Amniotic epithelial cell (primary cell): ENCODE data around the gene ACOT9.
A peak's percentile ranks its signal among the peaks of the same experiment; 100 is the strongest.
"Not testable (repeated sequence)": the region's sequence is repeated elsewhere in the genome, so short reads cannot be mapped to it uniquely, and the experiment has no call there.

ENCODE experiments used
- DNase-seq: peaks from one replicate; pipeline ENCODE4 v3.0.0-alpha.2; 2010; ENCODE audit warnings: low read depth

ACOT9 gene

DNA sequence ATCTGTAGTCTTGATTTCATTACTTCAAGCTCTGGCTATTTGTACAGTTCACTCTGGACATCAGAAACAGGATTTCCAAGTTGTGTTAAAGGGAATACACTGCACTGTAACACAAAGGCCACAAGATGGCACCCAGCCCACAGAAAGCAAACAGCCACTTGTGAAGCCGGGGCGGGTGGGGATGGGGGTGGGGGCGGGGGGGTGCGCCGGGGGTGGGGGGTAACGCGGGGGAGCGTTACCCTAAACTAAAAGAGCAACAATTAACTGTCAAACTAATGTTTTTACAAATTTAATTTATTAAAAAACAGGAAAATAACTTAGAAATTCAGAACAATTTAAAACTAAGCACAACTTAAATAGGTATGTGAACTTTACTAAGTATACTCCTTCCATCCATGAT, 48.5 kb downstream of the ACOT9 start:
- peak; percentile 46 for DNase-seq

DNA sequence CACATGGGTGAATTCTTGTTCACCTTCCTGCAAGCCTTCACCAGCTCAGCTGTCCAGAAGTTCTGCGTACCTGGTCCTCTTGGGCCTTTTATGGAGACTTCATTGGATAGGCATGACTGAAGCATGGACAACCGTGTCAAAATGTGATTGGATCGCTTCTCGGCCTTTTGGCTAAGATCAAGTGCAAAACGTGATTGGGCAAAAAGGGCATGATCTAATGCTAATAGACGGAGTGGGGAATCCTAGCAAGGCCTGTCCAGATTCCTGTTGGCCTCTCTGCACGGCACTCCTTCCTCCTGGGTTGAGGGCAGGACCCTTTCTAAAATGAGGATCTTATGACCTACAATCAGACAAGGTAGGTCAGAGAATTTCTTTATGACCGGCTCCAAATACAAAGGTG, 50.9 kb downstream of the ACOT9 start:
- DNase-seq: no peak

DNA sequence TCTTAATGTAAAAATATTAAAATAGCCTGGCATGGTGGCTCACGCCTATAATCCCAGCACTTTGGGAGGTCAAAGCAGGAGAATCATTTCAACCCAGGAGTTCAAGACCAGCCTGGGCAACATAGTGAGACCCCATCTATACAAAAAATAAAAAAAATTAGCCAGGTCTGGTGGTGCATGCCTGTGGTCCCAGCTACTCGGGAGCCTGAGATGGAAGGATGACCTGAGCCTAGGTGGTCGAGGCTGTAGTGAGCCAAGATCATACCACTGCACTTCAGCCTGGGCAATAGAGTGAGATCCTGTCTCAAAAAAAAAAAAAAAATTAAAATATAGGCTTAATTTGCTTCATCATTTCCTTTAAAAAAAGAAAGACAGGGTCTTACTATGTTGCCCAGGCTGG, 66.6 kb downstream of the ACOT9 start:
- not testable (repeated sequence) for DNase-seq

DNA sequence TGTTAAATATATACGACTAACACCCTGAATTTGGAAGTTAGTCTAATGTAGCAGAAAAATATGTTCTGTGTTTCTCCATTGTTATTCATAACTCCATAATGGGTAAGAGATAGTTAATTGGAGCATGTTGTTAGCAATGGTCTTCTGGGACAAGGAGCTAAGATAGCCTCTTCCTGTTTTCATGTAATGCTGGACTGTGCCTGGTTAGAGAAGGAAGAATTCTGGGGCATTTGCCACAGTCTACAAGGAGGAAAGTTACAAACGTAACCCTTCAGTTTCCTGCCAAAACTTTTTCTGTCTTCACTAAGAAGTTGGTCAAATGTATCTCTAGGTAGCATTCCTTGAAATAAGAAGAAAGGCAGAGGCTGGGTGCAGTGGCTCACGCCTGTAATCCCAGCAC, 70.0 kb downstream of the ACOT9 start:
- DNase-seq: no peak

DNA sequence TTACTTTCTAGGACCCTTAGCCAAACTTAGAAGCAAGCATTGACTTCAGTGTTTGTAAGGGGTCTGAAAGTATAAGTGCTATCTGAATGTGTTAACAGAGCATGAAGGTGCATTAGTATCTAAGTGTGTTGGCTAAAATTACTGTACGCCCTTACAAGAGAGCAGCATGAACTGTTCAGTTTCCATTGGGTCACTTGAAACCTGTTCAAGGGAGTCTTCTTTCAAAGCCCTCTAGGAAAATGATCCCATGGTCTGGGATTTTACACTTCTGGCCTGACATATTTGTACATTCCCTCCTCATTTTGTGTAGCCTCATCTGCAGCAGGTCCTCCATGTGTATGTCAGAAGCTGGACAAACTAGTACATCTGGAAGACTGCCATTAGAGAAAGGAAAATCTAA, 72.5 kb downstream of the ACOT9 start:
- DNase-seq: no peak

DNA sequence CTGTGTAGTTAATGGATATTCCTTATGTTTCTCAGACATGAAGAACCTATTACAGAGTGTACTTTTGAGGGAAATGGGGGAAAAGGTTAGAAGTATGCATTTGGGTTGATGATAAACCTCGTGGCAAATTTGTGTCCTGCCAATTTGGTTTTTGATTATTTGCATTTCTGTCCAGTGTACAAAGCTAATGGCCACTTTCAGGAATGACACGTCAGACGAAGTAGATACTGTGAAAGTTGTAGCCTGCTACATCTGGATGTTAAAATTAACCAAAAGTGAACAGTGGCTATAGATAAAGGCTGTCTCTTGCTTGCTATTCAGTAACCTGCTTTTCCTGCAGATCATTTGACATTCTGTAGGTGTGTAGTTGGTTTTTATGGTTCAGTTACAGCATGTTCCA, 74.7 kb downstream of the ACOT9 start:
- DNase-seq: no peak

DNA sequence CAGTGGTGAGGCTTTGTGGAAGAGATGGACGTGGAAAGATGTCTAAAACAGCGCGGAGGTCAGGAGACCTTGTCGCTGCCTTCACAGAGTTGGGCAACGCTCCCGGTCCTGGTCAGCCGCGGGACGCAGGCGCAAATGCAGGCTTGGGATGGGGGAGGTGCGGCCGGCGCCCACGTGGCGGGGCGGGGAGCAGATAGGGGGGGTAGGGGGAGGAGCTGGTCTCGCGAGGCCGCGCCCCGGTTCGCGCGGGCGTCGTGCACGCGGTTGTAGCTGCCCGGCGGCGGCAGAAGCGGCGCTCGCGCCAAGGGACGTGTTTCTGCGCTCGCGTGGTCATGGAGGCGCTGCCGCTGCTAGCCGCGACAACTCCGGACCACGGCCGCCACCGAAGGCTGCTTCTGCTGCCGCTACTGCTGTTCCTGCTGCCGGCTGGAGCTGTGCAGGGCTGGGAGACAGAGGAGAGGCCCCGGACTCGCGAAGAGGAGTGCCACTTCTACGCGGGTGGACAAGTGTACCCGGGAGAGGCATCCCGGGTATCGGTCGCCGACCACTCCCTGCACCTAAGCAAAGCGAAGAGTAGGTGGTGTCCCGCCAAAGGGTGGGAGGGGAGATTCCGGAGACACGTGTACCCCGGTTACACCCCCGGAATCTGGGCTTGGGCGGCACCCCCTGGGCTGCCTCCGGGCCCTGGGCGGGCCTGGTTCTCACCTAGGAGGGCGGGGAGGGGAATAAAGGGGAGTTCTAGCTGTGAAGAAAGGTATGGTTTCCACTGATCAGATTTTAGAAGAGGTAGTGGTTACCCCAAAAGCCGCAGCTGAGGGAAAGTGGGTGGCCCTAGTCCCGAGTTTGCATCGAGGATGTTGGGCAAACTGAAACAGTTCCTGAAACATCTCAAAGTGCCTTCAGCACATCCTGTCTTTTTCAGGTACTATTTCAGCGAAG, 75.6 kb downstream of the ACOT9 start, which contains the start of gene PRDX4:
TSS of gene PRDX4 (plus strand) at position 255 of the 939 bp plus-strand sequence. CDS start at position 333, 78 bp downstream.
- DNase-seq: peak; percentile 82

DNA sequence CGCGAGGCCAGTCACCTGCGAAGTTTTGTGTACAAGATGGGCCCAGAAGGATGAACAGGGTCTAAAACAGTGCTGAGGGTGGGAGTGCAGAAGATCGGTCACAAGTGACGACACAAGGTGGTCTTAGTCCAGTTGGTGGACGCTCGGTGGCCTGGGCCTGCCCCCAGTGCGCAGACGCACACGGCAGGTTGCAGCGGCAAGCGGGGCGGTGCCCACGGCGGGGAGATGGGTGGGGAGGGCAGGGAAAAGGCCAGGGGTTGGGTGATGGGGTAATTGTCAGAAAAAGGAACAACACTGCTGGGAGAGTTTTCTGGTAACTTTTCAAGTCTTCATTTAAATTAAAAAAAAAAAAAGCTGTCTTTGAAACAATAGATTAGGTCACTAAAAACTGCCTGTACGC, 76.8 kb downstream of the ACOT9 start:
- DNase-seq: no peak

DNA sequence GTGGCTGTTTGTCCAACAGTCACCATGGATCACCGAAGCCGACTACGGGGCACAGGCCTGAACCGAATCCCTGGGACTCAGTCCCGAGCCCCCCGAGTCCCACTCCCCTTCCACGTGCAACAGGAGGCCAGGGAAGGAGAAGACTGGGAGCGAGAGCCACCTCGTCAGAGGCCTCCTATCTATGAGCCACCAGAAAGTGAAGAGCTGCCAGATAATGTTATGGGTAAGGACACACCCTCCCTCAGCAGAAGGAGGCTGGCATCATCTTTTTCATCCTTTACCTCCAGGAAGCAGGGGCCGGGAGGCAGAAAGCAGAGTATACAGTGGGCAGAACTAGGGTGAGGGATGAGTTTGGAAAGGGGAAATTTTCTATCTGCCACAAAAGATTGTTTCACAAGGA, 78.6 kb downstream of the ACOT9 start:
- no peak for DNase-seq

DNA sequence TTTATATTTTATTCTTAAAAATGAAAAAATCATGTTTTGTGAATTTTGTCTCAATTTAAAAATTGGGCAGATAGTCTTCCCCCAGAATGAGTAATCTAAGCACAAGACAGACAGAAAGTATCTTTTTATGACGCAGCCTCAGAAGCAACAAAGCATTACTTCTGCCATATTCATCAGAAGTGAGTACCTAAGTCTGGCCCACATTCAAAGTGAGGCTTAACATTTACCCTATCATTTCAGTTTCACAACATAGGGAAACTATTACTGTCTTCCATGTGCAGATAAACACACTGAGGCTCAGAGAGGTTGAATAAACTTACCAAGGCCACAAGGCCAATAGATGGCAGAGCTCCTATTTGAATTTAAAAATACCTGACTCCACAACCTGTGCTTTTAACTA, 80.2 kb downstream of the ACOT9 start:
- peak; percentile 90 for DNase-seq

DNA sequence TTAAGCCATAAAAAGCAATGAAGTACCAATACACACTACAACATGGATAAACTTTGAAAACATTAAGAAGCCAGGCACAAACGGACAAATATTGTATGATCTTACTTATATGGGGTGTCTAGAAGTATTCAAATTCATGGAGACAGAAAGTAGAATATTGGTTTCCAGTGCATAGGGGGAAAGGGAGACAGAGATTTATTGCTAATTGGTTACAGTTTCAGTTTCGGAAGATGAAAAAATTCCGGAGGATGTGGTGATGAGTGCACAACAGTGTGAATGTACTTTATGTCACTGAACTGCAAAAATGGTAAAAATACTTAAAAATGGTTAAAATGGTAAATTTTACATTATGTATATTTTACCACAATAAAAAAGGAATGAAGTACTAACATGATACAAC, 80.9 kb downstream of the ACOT9 start:
- no peak for DNase-seq

DNA sequence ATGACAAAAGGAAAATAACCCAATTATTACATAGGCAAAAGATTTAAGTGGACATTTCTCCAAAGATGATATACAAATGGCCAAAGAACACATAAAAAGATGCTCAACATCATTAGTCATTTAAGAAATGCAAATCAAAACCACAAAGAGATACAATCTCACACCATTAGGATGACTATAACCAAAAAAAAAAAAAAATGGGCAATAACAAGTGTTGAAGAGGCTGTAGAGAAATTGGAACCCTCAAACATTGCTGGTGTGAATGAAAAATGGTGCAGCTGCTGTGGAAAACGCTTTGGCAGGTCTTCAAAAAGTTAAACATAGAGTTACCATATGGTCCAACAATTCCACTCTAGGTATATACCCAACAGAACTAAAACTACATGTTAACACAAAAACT, 81.4 kb downstream of the ACOT9 start:
- DNase-seq: no peak

DNA sequence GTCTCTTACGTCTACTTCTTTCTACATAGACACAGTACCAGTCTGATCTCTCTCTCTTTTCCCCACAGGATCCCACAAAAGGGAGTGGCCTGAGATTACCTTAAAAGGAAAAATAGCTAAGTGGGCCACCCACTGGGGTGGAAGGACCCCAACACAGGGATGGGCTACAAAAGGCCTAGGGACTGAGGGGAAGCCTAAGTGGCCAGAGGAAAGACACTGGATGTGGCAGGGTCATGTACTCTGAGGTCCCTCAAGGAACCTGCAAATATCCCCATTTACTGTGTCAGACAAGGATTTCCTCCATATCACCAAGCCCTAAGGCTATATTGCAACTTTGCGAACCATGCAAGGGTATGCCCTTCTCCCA, 82.3 kb downstream of the ACOT9 start:
- DNase-seq: no peak

DNA sequence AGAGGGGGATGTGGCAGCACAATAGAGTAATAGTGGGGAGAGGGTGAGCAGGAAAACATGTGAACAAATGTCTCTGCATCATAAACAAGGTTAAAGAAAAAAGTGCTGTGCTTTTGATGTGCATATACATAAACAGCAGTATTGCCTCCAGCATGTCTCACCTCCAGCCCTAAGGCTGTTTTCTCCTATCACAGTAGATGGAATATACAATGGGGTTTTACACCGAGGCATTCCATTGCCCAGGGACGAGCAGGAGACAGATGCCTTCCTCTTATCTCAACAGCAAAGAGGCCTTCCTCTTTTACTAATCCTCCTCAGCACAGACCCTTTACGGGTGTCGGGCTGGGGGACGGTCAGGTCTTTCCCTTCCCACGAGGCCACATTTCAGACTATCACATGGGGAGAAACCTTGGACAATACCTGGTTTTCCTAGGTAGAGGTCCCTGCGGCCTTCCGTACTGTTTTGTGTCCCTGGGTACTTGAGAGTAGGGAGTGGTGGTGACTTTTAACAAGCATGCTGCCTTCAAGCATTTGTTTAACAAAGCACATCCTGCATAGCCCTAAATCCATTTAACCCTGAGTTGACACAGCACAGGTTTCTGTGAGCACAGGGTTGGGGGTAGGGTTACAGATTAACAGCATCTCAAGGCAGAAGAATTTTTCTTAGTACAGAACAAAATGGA, 82.9 kb downstream of the ACOT9 start:
- DNase-seq: not testable (repeated sequence)

DNA sequence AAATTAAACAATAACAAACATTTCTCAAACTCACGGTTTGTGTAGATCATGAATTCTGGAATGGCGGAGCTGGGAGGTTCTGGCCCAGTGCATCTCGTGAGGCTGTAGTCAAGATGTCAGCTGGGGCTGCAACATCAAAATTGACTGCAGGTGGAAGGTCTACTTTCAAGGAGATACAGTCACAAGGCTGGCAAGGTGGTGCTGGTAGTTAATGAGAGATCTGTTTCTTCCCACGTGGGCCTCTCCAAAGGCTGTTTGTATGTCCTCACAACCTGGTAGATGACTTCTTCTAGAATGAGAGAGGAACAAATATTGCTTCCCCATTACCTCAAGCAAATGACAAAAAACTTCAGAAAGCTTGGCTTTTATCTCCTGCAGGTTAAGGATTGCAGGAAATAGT, 83.7 kb downstream of the ACOT9 start:
- no peak for DNase-seq

DNA sequence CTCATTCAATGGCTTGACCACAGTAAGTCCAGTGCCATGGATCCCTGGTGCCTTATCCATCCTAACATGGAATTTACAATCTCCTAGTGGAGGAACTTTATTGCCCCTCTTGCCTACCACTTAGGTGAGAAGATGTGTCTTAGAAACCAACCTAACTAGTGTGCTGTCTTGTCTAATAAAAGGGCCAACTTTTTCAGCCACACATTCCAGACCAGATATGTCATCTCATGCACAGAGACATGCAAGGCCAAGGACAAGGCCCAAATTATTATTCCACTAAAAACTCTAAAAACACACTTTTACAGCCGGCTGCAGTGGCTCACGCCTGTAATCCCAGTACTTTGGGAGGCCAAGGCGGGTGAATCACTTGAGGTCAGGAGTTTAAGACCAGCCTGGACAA, 86.4 kb downstream of the ACOT9 start:
- DNase-seq: peak; percentile 31

DNA sequence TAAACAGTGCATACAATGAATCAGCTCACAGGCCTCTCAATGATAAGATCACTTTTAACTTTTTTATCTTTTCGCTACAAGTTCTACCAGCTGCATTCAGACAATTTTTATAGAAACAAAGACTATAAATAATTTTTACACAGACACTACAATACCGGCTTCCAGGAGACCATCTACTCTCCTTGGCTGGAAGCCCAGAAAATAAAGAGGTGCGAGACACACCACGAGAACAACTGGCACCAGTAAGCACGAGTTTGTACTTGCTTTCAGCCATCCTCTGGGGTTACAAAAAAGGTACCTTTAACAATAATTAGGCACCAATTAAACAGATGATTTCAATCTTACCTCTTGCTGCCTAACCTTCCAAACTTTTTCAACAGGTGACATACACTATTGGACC, 87.0 kb downstream of the ACOT9 start:
- DNase-seq: no peak
